Endothelial cell of umbilical vein (primary cell): ENCODE results near the gene FLNB. TPM values are rescaled to one million over a fixed set of nuclear protein-coding genes. Genes with fewer than 3 reads are reported as not detected.

Experiments used
- BruUV-seq: library from RNA; stranded (reverse); fragments of 400-500 nt; replicated peaks from 2 replicates; lab custom pipeline; 2021; lab: Mats Ljungman, UMichigan
- CTCF ChIA-PET: fragments of 300-600, 350-600 bp; sonication (Branson Sonifier 250); formaldehyde crosslinking; loops from one replicate; lab custom pipeline; 2021; ENCODE audit warnings: antibody characterized with exemption, inconsistent platforms; lab: Charles Lee
- POLR2A ChIA-PET: fragments of 300-600, 350-600 bp; sonication (Branson Sonifier 250); formaldehyde crosslinking; loops from one replicate; lab custom pipeline; 2021; ENCODE audit warnings: antibody characterized with exemption, inconsistent platforms; lab: Charles Lee
- DNase-seq: peaks from one replicate; pipeline ENCODE4 v3.0.0-alpha.2; 2011; ENCODE audit warnings: low read depth, low spot score
- FAIRE-seq: peaks from 2 replicates; lab custom pipeline; 2011; peaks lifted over from hg19 to GRCh38; lab: Jason Lieb, UNC
- H2AFZ ChIP-seq: 2 replicates; pipeline ENCODE4 v1.6.0; 2012; ENCODE audit warnings: low read depth, low read length, control low read depth, inconsistent platforms
- H3K27ac ChIP-seq: 2 replicates; pipeline ENCODE4 v1.5.1; 2011; ENCODE audit warnings: low read depth, mild to moderate bottlenecking, control low read depth, low read length, moderate library complexity; ENCODE audit not compliant: insufficient read depth
- H3K27me3 ChIP-seq, 2 experiments: 2 replicates each; pipeline versions ENCODE4 v1.6.0 to v1.6.1; 2011; ENCODE audit warnings: low read length in 2 of 2, mixed read lengths in 1 of 2; ENCODE audit not compliant: control insufficient read depth in 2 of 2, insufficient read depth in 2 of 2
- H3K36me3 ChIP-seq, 2 experiments: 2 replicates in 1 of 2; 3 replicates in 1 of 2; pipeline ENCODE4 v1.5.1; 2011; ENCODE audit warnings: low read length in 2 of 2, mild to moderate bottlenecking in 1 of 2, moderate library complexity in 1 of 2; ENCODE audit not compliant: control insufficient read depth in 2 of 2, insufficient read depth in 2 of 2; ENCODE audit errors: extremely low read depth in 1 of 2
- H3K4me1 ChIP-seq: 3 replicates; pipeline ENCODE4 v1.5.1; 2011; ENCODE audit warnings: mild to moderate bottlenecking, low read length; ENCODE audit not compliant: control insufficient read depth, insufficient read depth; ENCODE audit errors: extremely low read depth
- H3K4me2 ChIP-seq: 2 replicates; pipeline ENCODE4 v1.6.1; 2011; ENCODE audit warnings: low read length, control low read depth, mixed read lengths; ENCODE audit not compliant: insufficient read depth
- H3K4me3 ChIP-seq, 3 experiments: fragments of 200-600 bp in 1 of 3; sonication (generic), shearing (Covaris generic) in 1 of 3; replicated peaks in 1 of 3; 2 replicates each; pipeline ENCODE4 v1.5.1; 2011 to 2016; ENCODE audit warnings: control low read depth in 3 of 3, low read length in 3 of 3, mild to moderate bottlenecking in 2 of 3, inconsistent platforms in 1 of 3, low read depth in 1 of 3, moderate library complexity in 1 of 3; ENCODE audit not compliant: insufficient read depth in 1 of 3
- H3K79me2 ChIP-seq: 2 replicates; pipeline ENCODE4 v1.6.0; 2012; ENCODE audit warnings: low read length, inconsistent platforms; ENCODE audit not compliant: control insufficient read depth, insufficient read depth
- H3K9ac ChIP-seq: replicated peaks from 2 replicates; pipeline ENCODE3; 2011; ENCODE audit warnings: low read length, control low read depth; ENCODE audit not compliant: insufficient read depth; ENCODE audit errors: extremely low read depth
- H3K9me1 ChIP-seq: replicated peaks from 3 replicates; pipeline ENCODE4 v1.6.0; 2011; ENCODE audit warnings: mild to moderate bottlenecking, low read length; ENCODE audit not compliant: control insufficient read depth, insufficient read depth; ENCODE audit errors: extremely low read depth
- H3K9me3 ChIP-seq: replicated peaks from 2 replicates; pipeline ENCODE4 v1.5.1; 2012; ENCODE audit warnings: low read length, inconsistent platforms; ENCODE audit not compliant: control insufficient read depth, insufficient read depth
- H4K20me1 ChIP-seq: replicated peaks from 2 replicates; pipeline ENCODE3; 2011; ENCODE audit warnings: mild to moderate bottlenecking, low read length; ENCODE audit not compliant: control insufficient read depth, insufficient read depth; ENCODE audit errors: extremely low read depth
- CTCF ChIP-seq, 2 donors: IDR thresholded peaks; 1 replicate in 1 of 2; 2 replicates in 1 of 2; pipeline ENCODE4 v1.5.1; 2011; ENCODE audit warnings: low read length in 2 of 2, mild to moderate bottlenecking in 2 of 2, moderate library complexity in 2 of 2, control low read depth in 1 of 2, inconsistent platforms in 1 of 2, low read depth in 1 of 2; ENCODE audit not compliant: insufficient read depth in 1 of 2; ENCODE audit errors: extremely low read depth in 1 of 2
- EZH2 ChIP-seq: IDR thresholded peaks from 2 replicates; pipeline ENCODE4 v1.6.1; 2012; ENCODE audit warnings: borderline replicate concordance, low read depth, mild to moderate bottlenecking, moderate library complexity, low read length, inconsistent platforms; ENCODE audit not compliant: severe bottlenecking
- FOS ChIP-seq: IDR thresholded peaks from 2 replicates; pipeline ENCODE4 v1.6.1; 2011; ENCODE audit warnings: mild to moderate bottlenecking, low read length, moderate library complexity, borderline replicate concordance; ENCODE audit not compliant: insufficient read depth
- GATA2 ChIP-seq: IDR thresholded peaks from 2 replicates; pipeline ENCODE4 v1.7.0; 2011; ENCODE audit warnings: low read depth, mild to moderate bottlenecking, moderate library complexity, mixed read lengths, low read length; ENCODE audit not compliant: insufficient read length, insufficient read depth
- JUN ChIP-seq: IDR thresholded peaks from 2 replicates; pipeline ENCODE4 v1.6.1; 2011; ENCODE audit warnings: borderline replicate concordance, low read depth; ENCODE audit not compliant: insufficient read length, insufficient read depth
- MAX ChIP-seq: IDR thresholded peaks from 2 replicates; pipeline ENCODE4 v1.6.1; 2011; ENCODE audit not compliant: insufficient read depth, insufficient read length
- MYC ChIP-seq: IDR thresholded peaks from one replicate; pipeline ENCODE4 v1.6.1; 2011; ENCODE audit warnings: mild to moderate bottlenecking, low read depth, low read length
- POLR2A ChIP-seq: IDR thresholded peaks from 2 replicates; pipeline ENCODE4 v1.6.1; 2012; ENCODE audit warnings: low read depth, mild to moderate bottlenecking, control low read depth, low read length
- POLR2AphosphoS5 ChIP-seq: IDR thresholded peaks from 2 replicates; pipeline ENCODE4 v1.6.1; 2012; ENCODE audit warnings: low read depth, mild to moderate bottlenecking, control low read depth, low read length, moderate library complexity; ENCODE audit not compliant: insufficient read depth
- dilution Hi-C: fragments of 300-500 bp; cut with MboI; formaldehyde crosslinking; loops from one replicate; pipeline ENCODE4 v1.15.0; 2019; ENCODE audit warnings: low sequenced_read_pairs; ENCODE audit not compliant: extremely low pct_ligation_motif_present
- intact Hi-C: fragments of 100-400 bp; cut with micrococcal nuclease; formaldehyde crosslinking; loops from one replicate; pipeline ENCODE4 v1.10.0; 2022
- polyA plus RNA-seq, 4 experiments: library from polyadenylated mRNA; depleted of rRNA in 3 of 4; stranded (reverse) in 3 of 4; unstranded in 1 of 4; fragments of >200 nt; gene quantifications; 2 replicates each; pipeline versions ENCODE4 v1.2.1 to v1.2.3, GENCODE V29; 2011 to 2012; ENCODE audit warnings: missing spikeins in 1 of 4
- total RNA-seq: library from RNA; stranded (reverse); gene quantifications from 2 replicates; pipeline ENCODE4 v1.2.3, GENCODE V29; 2021

FLNB gene
- total and polyA plus RNA-seq, 2 donors (not counting 3 experiments of a cell fraction or from before 2014, with no cell fraction given): 479 to 670 TPM

- Histone ChIP-seq H3K27me3 (no peaks in the 10 kb centered on the region), H2AFZ (no peak overlapping the region), H3K79me2 (no peaks in the 10 kb centered on the region), H3K36me3 (no peaks in the 10 kb centered on the region), H3K4me3 (no peak overlapping the region), H3K9me1 (no peaks in the 10 kb centered on the region), H4K20me1 (no peaks in the 10 kb centered on the region), H3K9ac (no peak overlapping the region), H3K4me1 (no peaks in the 10 kb centered on the region), H3K9me3 (no peaks in the 10 kb centered on the region), H3K4me2 (no peak overlapping the region), H3K27ac (no peak overlapping the region)
- intact Hi-C loops: no loop called here
- TF ChIP-seq JUN: no peak
- TF ChIP-seq EZH2: no peak
- no peak for TF ChIP-seq FOS
- TF ChIP-seq POLR2A: no peak
- TF ChIP-seq CTCF (IDR thresholded peaks at IDR 0.05; ENCODE audit: extremely low read depth in 1 of 2, insufficient read depth in 1 of 2, low read depth in 1 of 2, low read length in 2 of 2): no peak
- no peak for TF ChIP-seq GATA2
- TF ChIP-seq MAX: no peak
- TF ChIP-seq MYC: no peak
- no peak for TF ChIP-seq POLR2AphosphoS5
- no TSS peak for BruUV-seq
- no peak for DNase-seq
- no peak for FAIRE-seq
- POLR2A ChIA-PET: interaction anchor here (0.6 kb wide), 1 partner anchor 107 kb away, joined by 5 read pairs; no protein-coding TSS in a partner anchor
- dilution Hi-C loops: loop anchor here (10.0 kb wide), 1 partner anchor 114 kb away; the partner anchor contains the start of genes HTD2 and RPP14
- CTCF ChIA-PET: interaction anchor here (1.0 to 10.8 kb wide), 5 partner anchors 12 to 116 kb away, joined by 4 to 369 read pairs (median 93); partner anchors contain the start of genes HTD2 and RPP14
Observed at GRCh38 chr3:58190882-58191281, 182.7 kb downstream of the FLNB start.
